Kidney (tissue), 14 donors: ENCODE data around the gene KIRREL3. TPM values are rescaled to one million over a fixed set of nuclear protein-coding genes. Genes with fewer than 3 reads are reported as not detected.

ENCODE experiments used
- DNase-seq, 5 donors: peaks; one replicate each; pipeline ENCODE4 v3.0.0-alpha.2; 2013 to 2020
- FAIRE-seq: peaks from 2 replicates; lab custom pipeline; 2012; peaks lifted over from hg19 to GRCh38; lab: Jason Lieb, UNC
- H3K27ac ChIP-seq, 2 donors: one replicate each; pipeline ENCODE4 v1.7.0; 2013; ENCODE audit warnings: low read depth in 2 of 2, low read length in 2 of 2, inconsistent platforms in 1 of 2
- H3K27me3 ChIP-seq: one replicate; pipeline ENCODE4 v1.7.1; 2013; ENCODE audit warnings: low read length, inconsistent platforms; ENCODE audit not compliant: control insufficient read depth, insufficient read depth
- H3K36me3 ChIP-seq, 3 donors: one replicate each; pipeline versions ENCODE4 v1.7.0 to v1.7.1; 2013; ENCODE audit warnings: low read length in 3 of 3, control low read depth in 1 of 3, inconsistent platforms in 1 of 3; ENCODE audit not compliant: insufficient read depth in 3 of 3, control insufficient read depth in 2 of 3
- H3K4me1 ChIP-seq, 3 donors: one replicate each; pipeline versions ENCODE4 v1.7.0 to v1.7.1; 2013; ENCODE audit warnings: low read length in 3 of 3, inconsistent platforms in 1 of 3, low read depth in 1 of 3; ENCODE audit not compliant: control insufficient read depth in 2 of 3, insufficient read depth in 2 of 3
- H3K4me3 ChIP-seq, 3 donors: one replicate each; pipeline versions ENCODE4 v1.7.0 to v1.8.1; 2013; ENCODE audit warnings: low read length in 3 of 3, control low read depth in 1 of 3, inconsistent platforms in 1 of 3
- H3K9ac ChIP-seq, 3 donors: one replicate each; pipeline versions ENCODE4 v1.7.0 to v1.7.1; 2013; ENCODE audit warnings: low read length in 3 of 3, control low read depth in 1 of 3, inconsistent platforms in 1 of 3
- H3K9me3 ChIP-seq, 3 donors: one replicate each; pipeline versions ENCODE4 v1.7.0 to v1.7.1; 2013; ENCODE audit warnings: low read length in 3 of 3, control low read depth in 1 of 3, inconsistent platforms in 1 of 3; ENCODE audit not compliant: control insufficient read depth in 2 of 3, insufficient read depth in 1 of 3
- CTCF ChIP-seq: IDR thresholded peaks from 3 replicates; pipeline ENCODE4 v1.5.1; 2012; ENCODE audit warnings: mild to moderate bottlenecking, moderate library complexity, borderline replicate concordance; ENCODE audit not compliant: insufficient read depth; ENCODE audit errors: extremely low read depth
- intact Hi-C: fragments of 100-400 bp; cut with DNase I; formaldehyde crosslinking; loops from one replicate; pipeline ENCODE4 v1.11.1; 2022
- polyA plus RNA-seq: library from polyadenylated mRNA; stranded (reverse); fragments of 350-450 nt; fragmentation: Illumina TruSeq; extraction: RNeasy Lipid Tissue Mini Kit (QIAGEN cat#74804); gene quantifications from one replicate; pipeline ENCODE4 v1.2.3, GENCODE V29; 2014; ENCODE audit warnings: low read depth, low replicate concordance; ENCODE audit not compliant: insufficient read depth
- total RNA-seq: library from RNA; stranded (reverse); fragmentation: NEBNext Ultra II Directional; extraction: Animal tissue kit (Norgen Biotek cat#: 25700); gene quantifications from one replicate; pipeline ENCODE4 v1.2.1, GENCODE V29; 2021
- donor health status: control.
- donor health status: control.
- donor health status: control.
- donor health status: control.
- donor health status: control.
- donor health status: DM: yes; HTN: yes; CAD: no.
- donor health status: Normal renal cell carcinoma (clear cell type).

The KIRREL3 gene
- total and polyA plus RNA-seq, 2 donors from 2014 or later = 0.19 to 0.22 TPM

DNA sequence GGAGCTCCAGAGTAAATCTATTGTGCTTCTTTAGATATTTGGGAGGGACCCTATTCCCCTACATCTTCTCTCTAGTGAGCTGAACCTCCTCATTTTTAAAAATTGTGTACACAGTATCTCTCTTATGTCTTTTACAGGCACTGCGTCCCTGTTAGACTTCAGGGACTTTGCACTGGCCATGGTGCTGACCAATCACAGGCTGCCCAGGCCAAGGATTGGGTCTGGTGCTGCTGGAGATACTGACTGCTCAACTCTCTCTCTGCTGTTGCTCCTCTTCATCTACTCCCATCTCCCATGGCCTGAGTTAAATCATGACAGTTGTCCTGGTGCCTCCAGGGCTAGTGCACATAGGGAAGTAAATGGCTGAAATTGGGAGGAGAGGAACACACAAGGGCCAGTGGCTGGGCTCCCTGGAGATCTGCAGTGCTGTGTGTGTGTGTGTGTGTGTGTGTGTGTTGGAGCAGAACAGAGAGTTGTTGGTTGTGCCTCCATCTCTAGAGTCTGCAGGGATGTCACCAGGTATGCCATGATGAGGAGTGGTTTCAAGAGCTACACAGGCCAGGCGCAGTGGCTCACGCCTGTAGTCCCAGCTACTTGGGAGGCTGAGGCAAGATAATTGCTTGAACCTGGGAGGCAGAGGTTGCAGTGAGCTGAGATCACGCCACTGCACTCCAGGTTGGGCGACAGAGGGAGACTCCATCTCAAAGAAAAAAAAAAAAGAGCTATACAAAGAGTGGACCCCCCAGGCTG is 489.8 kb downstream of the KIRREL3 start:
- DNase-seq (peak in 1 of 5 donors; percentile 15), FAIRE-seq (no peak)
- no peak overlapping the region for H3K27ac ChIP-seq
- no peaks in the 10 kb centered on the region for H3K36me3 ChIP-seq
- intact Hi-C loops = no loop called here
- H3K4me1 ChIP-seq = no peaks in the 10 kb centered on the region
- H3K27me3 ChIP-seq = no peaks in the 10 kb centered on the region
- no peak for TF ChIP-seq CTCF
- no peak overlapping the region for H3K9ac ChIP-seq
- H3K4me3 ChIP-seq = no peak overlapping the region
- peaks cover 0 to 10% (median 0%) of the 10 kb centered on the region in 3 donors for H3K9me3 ChIP-seq

GRCh38 chr11:126507646-126508045 is 492.9 kb downstream of the KIRREL3 start:
- Histone ChIP-seq H3K9ac (no peak overlapping the region), H3K36me3 (no peaks in the 10 kb centered on the region), H3K9me3 (peaks cover 0 to 14% (median 2%) of the 10 kb centered on the region in 3 donors), H3K27ac (no peak overlapping the region), H3K4me1 (no peaks in the 10 kb centered on the region), H3K4me3 (no peak overlapping the region), H3K27me3 (no peaks in the 10 kb centered on the region)
- TF ChIP-seq CTCF = no peak
- no peak for FAIRE-seq
- intact Hi-C loops = loop anchor here (10.0 kb wide), 1 partner anchor 63 kb away; no protein-coding TSS in a partner anchor
- DNase-seq = no peak

DNA sequence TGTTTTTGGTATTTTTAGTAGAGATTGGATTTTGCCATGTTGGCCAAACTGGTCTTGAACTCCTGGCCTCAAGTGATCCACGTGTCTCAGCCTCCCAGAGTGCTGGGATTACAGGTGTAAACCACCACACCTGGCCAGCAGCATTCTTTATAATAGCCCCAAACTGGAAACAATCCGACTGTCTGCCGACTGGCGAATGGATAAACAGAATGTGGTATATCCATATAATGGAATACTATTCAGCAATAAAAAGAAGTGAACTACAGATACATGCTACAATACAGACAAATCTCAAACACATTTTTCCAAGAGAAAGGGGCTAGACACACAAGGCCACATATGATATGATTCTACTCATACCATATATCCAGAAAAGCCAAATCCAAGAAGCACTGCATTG is 493.8 kb downstream of the KIRREL3 start:
- no peaks in the 10 kb centered on the region for H3K36me3 ChIP-seq
- no peak for TF ChIP-seq CTCF
- intact Hi-C loops = loop anchor here (10.0 kb wide), 1 partner anchor 62 kb away; no protein-coding TSS in a partner anchor
- peaks cover 0 to 14% (median 2%) of the 10 kb centered on the region in 3 donors for H3K9me3 ChIP-seq
- no peaks in the 10 kb centered on the region for H3K4me1 ChIP-seq
- H3K4me3 ChIP-seq = no peak overlapping the region
- DNase-seq (no peak), FAIRE-seq (no peak)
- H3K27me3 ChIP-seq = no peaks in the 10 kb centered on the region
- no peak overlapping the region for H3K9ac ChIP-seq
- no peak overlapping the region for H3K27ac ChIP-seq
